ENCODE data around the gene CENPX. TPM values are rescaled to one million over a fixed set of nuclear protein-coding genes. Genes with fewer than 3 reads are reported as not detected.

The CENPX gene
- total and polyA plus RNA-seq, 2 of the 13 experiments (the other 11 are each of a cell fraction or from before 2014, with no cell fraction given) = 92.7 to 170 TPM

DNA sequence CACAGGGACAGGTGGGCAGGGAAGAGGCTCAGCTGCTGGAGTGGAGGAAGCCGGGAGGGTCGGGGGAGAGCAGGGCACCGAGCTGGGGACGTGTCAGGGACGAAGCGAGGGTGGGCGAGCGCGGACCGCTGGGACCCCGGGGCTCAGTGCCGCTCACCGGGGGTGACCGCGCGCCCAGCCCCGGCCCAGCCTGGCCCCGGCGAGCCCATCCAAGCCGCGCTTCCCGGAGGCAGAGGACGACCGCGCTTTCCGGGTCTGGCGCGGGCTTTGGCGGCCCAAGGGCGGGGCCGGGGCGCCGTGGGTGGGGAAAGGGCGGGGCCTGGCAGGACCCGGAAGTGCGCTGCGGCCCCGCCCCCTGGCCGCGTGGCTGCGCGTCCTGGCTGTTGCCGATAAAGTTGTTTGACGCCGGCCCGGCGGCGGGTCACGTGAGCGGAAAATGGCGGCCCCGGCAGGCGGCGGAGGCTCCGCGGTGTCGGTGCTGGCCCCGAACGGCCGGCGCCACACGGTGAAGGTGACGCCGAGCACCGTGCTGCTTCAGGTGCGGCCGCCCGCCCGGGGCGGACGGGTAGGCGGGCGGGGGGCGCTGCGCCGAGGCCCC, 45.4 kb downstream of the CENPX start, which contains the start of gene ASPSCR1 (continued):
- no peak for TF ChIP-seq ZNF407 (CRISPR knock-in tag; IDR thresholded peaks at IDR 0.05; ENCODE audit: not compliant biosample characterization)
- peak; percentile 90; the same call in 1 of the 2 replicates for TF ChIP-seq MXD3 (CRISPR knock-in tag; IDR thresholded peaks at IDR 0.05)
- peak; percentile 44; the same call in 1 of the 2 replicates for TF ChIP-seq ZNF567 (CRISPR knock-in tag; IDR thresholded peaks at IDR 0.05; ENCODE audit: borderline replicate concordance)
- TF ChIP-seq, protein P1, sequence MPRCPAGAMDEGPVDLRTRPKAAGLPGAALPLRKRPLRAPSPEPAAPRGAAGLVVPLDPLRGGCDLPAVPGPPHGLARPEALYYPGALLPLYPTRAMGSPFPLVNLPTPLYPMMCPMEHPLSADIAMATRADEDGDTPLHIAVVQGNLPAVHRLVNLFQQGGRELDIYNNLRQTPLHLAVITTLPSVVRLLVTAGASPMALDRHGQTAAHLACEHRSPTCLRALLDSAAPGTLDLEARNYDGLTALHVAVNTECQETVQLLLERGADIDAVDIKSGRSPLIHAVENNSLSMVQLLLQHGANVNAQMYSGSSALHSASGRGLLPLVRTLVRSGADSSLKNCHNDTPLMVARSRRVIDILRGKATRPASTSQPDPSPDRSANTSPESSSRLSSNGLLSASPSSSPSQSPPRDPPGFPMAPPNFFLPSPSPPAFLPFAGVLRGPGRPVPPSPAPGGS (CRISPR knock-in tag; IDR thresholded peaks at IDR 0.05) = peak; percentile 68; the same call in 1 of the 2 replicates
- TF ChIP-seq YEATS2 (CRISPR knock-in tag; IDR thresholded peaks at IDR 0.05; ENCODE audit: borderline replicate concordance) = peak; percentile 62
- TF ChIP-seq ZNF772 (CRISPR knock-in tag; IDR thresholded peaks at IDR 0.05) = peak; percentile 78; the same call in 1 of the 2 replicates
- TF ChIP-seq KLF12 (CRISPR knock-in tag; IDR thresholded peaks at IDR 0.05; ENCODE audit: borderline replicate concordance) = peak; percentile 95
- no peak for TF ChIP-seq MIXL1 (CRISPR knock-in tag; IDR thresholded peaks at IDR 0.05)
- peak; percentile 99 for TF ChIP-seq ZNF639 (CRISPR knock-in tag; conservative IDR thresholded peaks at IDR 0.05)
- TF ChIP-seq KLF15 (CRISPR knock-in tag; IDR thresholded peaks at IDR 0.05; ENCODE audit: borderline replicate concordance) = peak; percentile 94; the same call in 1 of the 2 replicates
- no peak for TF ChIP-seq ZSCAN25 (CRISPR knock-in tag; IDR thresholded peaks at IDR 0.05)
- peak; percentile 96; the same call in 1 of the 2 replicates for TF ChIP-seq ZNF333 (CRISPR knock-in tag; IDR thresholded peaks at IDR 0.05; ENCODE audit: borderline replicate concordance)
- no peak for TF ChIP-seq ZNF562 (CRISPR knock-in tag; IDR thresholded peaks at IDR 0.05; ENCODE audit: borderline replicate concordance)
- no peak for TF ChIP-seq MTA3 (CRISPR knock-in tag; IDR thresholded peaks at IDR 0.05)
- TF ChIP-seq GATAD1 (CRISPR knock-in tag; IDR thresholded peaks at IDR 0.05) = peak; percentile 87
- TF ChIP-seq NR2F6 (IDR thresholded peaks at IDR 0.05) = no peak
- peak; percentile 11 for TF ChIP-seq NR2F6 (CRISPR knock-in tag; IDR thresholded peaks at IDR 0.05)
- peak; percentile 96 for TF ChIP-seq TOPORS (CRISPR knock-in tag; IDR thresholded peaks at IDR 0.05)
- TF ChIP-seq ZNF205 (CRISPR knock-in tag; IDR thresholded peaks at IDR 0.05) = peak; percentile 74; the same call in 1 of the 2 replicates
- TF ChIP-seq STAT5B (CRISPR knock-in tag; IDR thresholded peaks at IDR 0.05) = no peak

All from HepG2 (cell line).